GM12872 (cell line): ENCODE data around the gene HORMAD2.

Source experiments
- CTCF ChIP-seq: IDR thresholded peaks from 3 replicates; pipeline ENCODE4 v1.5.1; 2011; ENCODE audit warnings: low read depth, mild to moderate bottlenecking, low read length, moderate library complexity; ENCODE audit not compliant: insufficient read depth

HORMAD2 gene

GRCh38 chr22:30158744-30159500, 78.7 kb downstream of the HORMAD2 start:
- TF ChIP-seq CTCF: no peak

- TF ChIP-seq CTCF: no peak
Measured at GRCh38 chr22:30159561-30160353, 79.5 kb downstream of the HORMAD2 start.

- TF ChIP-seq CTCF: no peak
Measured at GRCh38 chr22:30161051-30161469, 80.8 kb downstream of the HORMAD2 start.

- no peak for TF ChIP-seq CTCF
Measured at GRCh38 chr22:30167296-30167695, 87.0 kb downstream of the HORMAD2 start.

GRCh38 chr22:30167734-30168133, 87.5 kb downstream of the HORMAD2 start:
- TF ChIP-seq CTCF: no peak

- no peak for TF ChIP-seq CTCF
Measured at GRCh38 chr22:30169002-30169401, 88.7 kb downstream of the HORMAD2 start.

- TF ChIP-seq CTCF: no peak
Measured at GRCh38 chr22:30170129-30170528, 89.9 kb downstream of the HORMAD2 start.
